Activated CD8-positive, alpha-beta memory T cell treated with anti-CD3 and anti-CD28 coated beads for 48 hours (primary cell): ENCODE measurements around the gene TEX29.

ENCODE experiments used
- DNase-seq, 3 experiments: peaks; one replicate each; pipeline ENCODE4 v3.0.0-alpha.2; 2020; ENCODE audit warnings: low read depth in 2 of 3, low spot score in 2 of 3

TEX29 gene

DNA sequence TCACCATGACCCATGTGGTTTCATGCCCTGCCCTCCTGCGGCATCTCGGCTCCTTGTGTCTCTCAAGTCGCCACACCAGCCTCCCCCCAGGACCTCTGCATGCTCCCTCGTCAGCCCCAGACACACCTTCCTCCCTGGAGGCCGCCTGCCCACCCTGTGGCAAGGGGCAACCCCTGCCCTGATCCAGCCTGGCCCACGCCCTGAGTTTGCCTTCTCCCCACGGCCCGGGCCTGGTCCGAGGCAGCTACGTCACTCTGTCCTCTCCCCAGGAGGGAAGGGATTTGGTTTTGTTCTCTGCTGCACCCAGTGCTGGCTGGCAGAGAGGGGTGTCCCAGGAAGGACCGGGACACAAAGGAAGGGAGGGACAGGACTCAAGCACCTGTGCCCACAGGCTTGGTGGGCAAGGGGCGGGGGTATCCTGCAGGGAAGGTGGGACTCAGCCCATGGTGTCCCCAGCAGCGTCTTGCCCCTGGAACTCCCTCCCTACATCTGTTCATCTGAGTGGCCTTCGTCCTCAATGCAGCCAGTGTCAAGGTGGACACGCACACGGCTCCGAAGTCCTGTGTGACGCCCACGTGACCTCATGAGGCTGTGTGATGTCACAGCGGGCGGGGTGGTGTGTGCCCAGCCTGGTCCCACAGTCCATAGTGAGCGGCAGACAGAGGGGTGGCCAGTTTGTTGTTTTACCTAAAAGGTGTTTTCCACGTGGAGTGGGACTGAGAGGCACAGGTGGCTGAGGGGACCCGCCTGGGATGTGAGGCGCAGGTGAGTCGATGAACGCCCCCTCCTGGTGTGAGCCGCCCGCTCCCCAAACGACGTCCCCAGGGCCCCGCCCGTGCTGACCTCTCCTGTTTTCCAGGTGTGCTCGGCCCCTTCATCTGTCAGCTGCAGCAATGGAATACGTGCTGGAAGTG, at the start of gene TEX29:
Gene TEX29 (plus strand): TSS at position 645 of the 914 bp plus-strand sequence. CDS start 249 bp downstream, at position 894.
- DNase-seq: no peak

DNA sequence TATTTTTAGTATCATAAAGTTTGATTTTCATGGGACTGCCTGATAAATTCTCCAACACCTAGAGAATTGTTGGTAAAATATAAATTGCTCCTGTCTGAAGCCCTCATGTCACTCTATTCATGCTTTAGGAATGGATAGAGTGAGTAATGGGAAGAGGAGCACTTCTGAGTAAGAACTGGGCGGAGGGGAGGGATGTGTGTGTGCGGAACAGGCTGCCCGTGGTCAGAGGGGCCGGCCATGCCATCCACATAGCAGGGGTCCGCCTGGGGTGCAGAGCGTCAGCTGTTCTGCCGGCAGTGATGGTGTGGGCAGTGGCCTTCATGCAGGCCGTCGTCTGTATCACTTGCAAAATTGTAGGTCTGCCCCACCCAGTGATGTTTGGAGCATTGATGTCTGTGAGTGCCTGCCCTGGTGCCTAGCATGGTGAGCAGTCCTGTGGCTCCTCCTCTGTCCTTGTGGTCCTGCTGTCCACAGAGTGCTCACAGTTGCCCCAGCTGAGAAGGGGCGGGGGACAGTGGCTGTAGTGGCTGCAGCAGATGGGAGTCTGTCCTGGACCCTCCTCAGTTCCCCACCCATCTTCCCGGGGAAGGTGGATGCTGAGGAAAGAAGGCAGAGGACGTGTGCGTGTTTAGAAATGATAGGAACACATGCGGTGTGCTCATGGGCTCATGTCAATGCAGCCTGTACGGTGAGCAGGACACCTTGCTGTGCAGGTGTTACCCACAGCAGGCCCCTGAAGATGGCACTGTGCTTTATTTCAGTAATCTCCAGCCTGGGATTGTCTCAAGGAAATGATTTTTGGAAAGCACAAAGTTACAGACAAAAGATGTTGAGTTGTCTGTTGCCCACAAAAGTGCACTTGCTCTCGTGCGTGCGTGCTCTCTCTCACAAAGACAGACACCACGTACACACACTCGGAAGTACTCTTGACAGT, 49.4 kb upstream of the TEX29 start:
- no peak for DNase-seq

DNA sequence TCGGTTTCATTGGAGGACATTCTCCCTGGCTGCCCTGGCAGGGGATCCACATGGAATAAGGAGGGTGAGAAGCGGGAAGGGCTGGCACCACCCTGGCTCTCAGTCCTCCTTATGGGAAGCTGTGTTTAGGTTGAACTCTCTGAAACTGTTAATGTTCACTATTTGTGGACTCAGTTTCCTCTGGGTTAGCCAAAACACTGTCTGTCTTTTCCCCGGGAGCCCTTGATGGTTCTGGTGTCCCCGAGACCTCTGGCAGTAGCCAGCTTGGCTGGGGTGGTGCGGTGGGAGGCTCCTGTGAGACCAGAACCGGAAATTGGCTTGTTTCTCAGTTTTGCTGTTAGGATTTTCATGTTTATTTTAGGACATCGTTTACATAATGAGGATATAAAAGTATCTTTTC, 48.3 kb upstream of the TEX29 start:
- DNase-seq: no peak

DNA sequence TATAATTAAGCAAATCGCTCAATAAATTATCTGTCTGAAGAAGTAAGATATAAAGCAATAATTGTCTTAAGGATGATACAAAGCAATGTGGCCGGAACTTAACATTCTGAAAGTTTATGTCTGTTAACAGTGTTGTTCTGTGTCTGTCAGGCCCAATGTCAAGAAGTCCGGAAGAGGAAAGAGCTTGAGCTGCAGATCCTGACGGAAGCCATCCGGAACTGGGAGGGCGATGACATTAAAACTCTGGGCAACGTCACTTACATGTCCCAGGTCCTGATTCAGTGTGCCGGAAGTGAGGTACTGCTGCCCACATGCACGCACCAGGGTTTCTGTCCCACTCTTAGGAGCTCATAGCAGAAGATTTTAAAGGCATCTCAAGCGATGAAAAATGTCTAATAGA, 45.1 kb upstream of the TEX29 start:
- DNase-seq: no peak

DNA sequence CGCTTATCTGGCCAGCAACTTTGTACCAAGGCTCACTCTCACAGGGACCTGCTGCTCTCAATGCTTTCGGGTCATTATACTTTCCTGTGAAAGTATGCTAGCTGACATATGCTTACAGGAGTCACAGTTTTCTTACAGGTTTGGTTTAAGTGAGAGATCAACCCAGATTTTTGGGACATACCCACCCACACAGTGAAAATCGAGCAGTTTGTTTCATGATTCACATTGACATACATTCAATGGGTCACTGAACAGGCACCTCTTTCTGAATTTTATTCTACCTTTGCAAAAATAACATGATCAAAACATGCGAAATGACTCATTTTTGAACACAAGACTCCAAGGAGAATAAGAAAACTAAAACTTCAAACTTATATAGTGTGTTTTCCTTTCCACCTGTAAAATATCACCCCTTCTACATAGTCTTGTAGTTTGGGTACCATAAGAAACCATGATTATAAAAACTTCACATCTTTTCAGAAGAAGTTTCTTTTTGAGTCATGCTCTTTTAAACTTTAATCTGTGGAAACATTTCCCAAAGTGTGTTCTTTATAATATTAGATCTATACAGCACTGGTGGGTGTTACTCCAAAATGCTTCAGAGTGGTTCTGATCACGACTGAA, 44.3 kb upstream of the TEX29 start:
- DNase-seq: no peak

DNA sequence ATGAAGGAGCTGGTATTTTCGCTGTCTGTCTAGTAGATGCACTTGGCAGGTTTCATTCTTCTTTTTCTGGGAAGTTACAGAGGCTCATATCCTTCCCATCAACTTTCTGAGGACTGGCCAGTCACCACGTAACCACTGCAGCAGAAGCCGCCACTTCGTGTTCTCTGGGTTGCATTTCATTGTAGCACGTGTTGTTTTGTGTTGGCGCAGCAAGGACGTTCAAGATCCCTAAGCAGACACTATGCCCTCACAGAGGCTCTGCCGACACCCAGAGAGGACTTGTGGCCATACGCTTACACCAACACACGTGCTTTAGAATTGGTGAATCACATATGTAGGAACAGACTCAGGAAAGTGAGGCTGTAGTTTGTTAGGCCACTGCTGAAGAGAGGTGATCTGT, 42.2 kb upstream of the TEX29 start:
- no peak for DNase-seq

DNA sequence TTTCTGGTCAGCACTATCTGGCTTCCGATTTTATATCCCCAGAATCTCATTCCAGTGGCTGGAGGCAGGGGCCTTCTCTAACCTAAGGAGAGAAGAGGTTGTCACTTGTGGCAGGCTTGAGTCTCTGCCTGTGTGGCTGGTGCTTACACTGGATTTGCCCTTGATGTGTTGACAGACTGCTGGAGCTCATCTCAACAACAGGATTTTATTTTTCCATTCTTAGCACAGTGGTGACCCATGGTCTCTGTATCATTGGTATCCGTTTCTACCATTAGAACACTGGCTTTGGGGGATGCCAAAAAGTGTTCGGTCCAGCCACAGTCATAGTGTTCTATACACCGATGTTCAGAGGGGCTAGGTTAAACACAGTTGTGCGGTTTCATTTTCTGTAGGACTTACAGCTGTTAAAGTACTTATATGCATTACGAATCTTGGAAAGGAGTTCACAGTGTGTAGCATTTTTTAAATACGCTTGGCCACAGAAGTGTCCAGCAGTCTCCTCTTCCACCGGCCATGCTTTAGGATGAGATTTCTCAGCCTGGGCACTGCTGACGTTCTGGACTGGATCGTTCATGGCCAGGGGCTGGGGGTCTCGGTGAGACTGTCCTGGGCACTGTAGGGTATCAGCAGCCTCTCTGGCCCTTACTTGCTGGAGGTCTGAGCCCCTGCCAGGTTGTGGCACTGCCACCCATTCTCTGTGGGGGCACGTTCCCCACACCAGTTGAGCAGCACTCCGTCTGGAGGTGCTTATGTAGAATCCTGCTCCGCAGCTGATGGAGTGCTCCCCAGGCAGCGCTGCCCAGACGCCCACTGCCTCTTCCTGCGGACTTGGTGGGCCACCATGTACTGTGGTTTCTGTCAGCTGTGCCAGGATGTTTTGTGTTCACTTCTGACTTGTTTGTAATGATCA, 41.4 kb upstream of the TEX29 start:
- DNase-seq: no peak

DNA sequence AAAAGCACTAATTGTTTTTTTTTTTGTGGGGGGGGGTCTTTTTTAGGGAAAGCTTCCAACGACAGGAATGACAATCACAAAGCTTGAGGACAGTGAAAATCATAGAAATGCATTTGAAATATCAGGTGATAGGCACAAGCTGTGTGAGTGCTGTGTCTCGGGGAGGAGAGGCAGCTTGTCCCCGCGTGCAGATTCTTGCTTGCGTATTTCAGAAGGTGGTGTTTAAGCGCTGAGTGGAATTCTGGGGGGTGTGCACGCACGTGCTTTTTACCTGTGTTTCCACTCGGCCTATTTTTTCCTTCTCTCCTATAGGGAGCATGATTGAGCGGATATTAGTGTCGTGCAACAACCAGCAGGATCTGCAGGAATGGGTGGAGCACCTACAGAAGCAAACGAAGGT, 40.2 kb upstream of the TEX29 start:
- DNase-seq: no peak

DNA sequence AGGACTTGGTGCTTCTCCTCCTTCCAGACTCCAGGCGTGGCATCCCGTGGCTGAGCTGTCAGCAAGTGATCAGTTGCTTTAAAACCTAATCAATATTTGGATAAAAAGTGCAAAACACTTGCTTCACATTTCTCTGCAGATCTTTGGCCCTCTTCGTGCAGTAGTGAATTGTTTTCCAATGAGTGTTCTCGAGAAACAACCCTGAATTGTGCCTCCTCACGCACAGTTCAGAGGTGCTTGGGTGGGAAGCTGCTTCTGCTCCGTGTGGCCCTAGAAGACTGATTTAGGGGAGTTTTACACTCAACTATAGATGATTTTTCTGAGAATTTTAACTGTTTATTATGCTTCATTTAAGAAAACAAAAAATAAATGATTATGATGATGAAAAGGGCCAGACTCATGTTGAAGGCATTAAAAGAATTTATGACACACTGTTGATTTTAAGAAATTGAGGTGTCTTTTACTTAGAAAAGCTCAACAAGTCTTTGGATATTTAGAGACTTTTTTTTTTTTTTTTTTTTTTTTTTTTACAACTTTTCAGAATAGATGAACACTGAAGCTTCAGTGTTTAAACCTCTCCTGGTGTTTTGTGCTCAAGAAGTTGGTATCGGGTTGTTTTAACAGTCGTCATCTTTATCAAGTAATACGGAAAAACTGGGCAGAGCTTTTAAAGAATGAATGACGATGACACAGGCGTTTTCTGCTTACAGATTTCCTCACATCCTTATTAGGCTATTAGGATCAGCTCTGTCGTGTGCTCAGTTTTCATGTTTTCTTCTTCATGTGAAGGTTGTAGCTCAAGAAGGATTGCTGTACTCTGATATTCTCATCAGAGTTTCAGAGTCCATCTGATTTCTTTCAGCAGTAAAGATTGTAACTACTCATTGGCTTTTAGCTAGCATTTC, 39.5 kb upstream of the TEX29 start:
- DNase-seq: no peak

DNA sequence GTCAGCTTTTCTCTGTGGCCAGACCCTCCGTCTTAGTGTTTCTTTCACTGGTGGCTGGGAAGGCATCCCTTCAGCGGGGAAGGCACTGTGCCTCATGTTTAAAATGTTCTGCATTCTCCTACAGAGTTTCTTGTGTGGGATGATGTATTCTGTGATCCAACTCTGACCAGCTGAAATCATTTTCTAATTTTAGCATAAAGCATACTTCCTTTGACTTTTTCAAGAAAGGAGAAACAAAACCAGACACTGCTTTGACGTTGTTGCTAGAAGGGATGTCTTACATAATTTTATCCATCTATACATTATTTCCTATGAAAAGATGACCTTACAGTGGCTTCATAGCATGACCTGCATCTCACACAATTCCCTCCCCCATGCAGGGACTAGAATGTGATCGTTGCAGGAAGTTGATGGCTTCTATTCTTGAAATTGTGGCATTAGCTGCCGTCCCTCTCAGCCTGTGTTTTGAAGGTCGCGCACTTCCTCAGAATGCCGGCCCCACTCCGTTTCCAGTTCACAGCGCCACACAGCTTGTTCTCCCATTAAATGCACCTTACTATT, 38.6 kb upstream of the TEX29 start:
- no peak for DNase-seq

DNA sequence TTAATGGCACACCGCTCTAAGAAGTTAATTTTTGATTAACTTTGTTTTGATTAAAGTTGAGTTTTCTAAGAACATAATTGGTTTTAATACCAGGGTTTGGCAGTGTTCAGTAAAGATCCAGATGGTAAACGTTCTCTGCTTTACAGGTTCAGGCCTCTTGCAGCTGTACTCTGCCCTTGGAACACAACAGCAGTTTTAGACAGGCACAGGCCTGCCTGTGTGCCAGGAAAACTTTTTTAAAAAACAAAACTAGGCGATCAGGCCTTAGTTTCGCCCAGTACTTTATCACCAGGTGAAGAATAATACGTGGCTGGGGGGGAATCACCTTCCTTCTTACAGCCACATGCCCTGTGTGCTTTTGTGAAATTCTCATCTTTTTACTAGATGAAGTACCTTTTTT, 38.0 kb upstream of the TEX29 start:
- DNase-seq: no peak

DNA sequence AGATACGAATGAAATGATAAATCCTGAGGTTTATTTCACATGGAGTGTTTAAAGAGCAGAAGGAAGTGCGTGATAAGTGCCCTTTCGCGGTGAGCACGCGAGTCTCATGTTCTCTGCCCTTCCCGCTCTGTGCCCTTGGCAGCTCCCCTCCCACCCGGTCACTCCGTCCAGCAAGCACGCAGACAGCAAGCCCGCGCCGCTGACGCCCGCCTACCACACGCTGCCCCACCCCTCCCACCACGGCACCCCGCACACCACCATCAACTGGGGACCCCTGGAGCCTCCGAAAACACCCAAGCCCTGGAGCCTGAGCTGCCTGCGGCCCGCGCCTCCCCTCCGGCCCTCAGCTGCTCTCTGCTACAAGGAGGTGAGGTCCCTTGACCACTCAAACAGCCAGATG, 37.4 kb upstream of the TEX29 start:
- no peak for DNase-seq

DNA sequence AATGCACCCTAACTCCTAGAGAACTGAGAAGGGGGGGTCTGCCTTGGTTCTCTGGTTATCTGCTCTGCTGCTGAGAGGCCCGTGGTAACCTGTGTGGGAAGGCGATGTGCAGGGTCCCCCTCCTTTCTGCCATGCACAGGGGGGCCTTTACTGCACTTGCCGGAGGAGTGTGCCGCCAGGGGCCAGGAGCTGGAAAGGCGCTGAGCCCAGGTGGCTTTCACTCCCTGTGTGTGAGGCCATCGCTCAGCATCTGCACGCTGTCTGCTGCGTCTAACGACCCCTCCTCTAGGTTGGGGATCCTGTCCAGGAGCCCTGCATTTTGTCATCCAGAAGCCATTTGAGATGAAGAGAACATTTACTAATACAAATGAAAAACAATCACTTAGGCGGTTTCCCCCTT, 37.0 kb upstream of the TEX29 start:
- no peak for DNase-seq

DNA sequence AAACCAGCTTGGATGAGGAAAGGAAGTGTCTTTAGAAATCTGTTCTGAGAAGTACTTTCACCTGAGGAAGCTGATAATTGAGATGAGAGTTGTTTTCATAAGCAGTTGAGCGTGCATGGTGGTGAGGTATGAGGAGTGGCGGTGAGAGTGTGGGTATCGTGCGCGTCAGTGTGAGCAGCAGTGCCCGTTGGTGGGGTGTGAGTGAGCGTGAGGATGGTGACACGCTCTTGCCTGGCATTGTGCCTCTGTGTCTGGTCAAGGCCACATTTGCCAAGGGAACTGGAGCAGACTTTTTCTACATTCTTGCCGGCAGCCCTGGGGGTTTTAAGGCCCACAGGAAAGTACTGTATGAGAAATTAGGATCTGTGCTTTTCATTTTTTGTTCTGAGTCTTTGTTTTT, 36.5 kb upstream of the TEX29 start:
- no peak for DNase-seq

DNA sequence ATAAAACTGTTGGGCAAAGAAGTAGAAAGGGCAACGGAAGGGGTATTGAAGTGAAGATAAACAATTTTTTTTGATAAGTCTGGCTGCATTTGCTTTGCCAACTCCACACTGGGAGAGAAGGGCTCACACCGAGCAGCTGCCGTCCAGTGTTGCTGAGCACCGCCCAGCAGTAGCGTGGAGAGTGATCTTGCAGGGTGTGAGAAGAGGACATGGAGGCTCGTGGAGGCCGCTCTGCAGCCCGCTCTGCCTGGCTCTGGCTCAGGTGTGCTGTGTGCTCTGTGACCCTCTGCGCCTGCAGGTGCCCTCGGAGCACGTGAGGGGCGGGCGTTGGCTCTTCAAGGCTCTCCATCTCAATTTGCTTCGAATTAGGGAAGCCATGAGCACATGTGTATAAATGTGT, 35.9 kb upstream of the TEX29 start:
- no peak for DNase-seq

DNA sequence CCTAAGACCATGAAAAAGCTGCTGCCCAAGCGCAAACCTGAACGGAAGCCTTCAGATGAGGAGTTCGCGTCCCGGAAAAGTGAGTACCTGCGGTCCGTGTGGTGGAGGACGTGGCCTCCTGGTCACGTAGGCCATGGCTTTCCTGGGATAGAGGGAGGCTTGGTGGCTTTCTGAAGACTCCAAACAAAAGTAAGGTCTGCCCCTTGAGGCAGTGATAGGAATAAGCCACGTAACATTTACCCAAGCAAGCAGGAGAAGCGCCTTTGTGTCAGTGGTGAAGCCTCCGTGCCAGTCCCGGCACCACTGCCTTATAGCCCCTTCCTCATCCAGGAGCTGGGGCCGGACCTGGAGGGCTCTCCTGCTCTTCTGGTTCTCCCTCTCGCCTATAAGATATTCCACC, 34.3 kb upstream of the TEX29 start:
- DNase-seq: no peak

DNA sequence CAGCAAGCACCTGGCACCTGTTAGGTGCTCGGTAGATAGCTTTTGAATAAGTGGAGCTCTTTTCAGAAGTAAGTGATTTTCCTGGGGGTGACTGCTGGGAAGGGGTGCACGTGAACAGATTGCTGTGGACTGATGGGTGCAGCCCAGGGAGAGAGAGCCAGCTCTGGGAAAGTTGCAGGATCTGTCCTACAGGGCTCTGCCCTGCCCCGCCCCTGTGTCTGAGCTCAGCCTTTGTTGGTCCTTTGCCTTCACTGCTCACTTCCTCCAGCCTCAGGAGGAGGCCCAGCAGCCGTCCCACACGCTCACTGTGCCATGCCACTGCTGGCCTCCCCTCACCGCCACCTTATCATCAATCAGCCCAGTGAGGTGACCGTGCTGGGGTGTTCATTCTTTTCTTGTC, 33.7 kb upstream of the TEX29 start:
- no peak for DNase-seq

DNA sequence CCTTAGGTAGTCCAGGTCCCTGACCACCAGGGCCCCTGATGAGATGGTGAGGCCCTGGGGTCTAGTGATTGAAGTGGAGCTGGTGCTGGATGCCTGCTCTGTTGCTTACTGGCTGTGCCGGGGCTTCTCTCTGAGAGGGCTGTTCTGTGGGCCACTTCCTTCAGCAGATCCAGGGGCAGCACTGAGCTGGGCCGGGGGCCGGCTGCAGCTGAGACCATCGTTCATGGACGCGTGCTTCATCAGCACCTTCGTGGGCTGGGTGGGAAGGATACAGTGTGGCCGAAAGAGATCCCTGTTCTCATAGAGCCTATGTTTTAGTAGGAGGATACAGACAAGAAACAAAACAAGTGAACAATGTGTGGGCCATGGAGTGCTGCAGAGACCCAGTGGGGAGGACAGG, 33.2 kb upstream of the TEX29 start:
- no peak for DNase-seq

DNA sequence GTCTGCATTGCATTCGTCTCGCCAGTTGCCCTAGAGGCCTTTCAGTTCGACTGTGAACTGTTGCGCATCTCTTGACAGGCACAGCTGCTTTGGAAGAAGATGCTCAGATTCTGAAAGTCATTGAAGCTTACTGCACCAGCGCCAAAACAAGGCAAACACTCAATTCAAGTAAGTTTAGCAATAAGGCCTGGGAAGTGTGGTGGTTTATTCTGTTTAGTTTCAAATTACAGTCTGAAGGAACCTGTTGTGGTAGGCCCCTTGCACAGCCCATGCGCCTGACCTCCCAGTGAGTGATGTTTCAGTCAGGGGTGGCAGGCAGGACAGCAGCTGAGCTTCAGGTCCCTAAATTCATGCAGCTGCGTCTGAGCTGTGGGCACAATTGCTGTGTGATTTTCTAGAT, 32.2 kb upstream of the TEX29 start:
- DNase-seq: no peak
